ENCODE measurements around the gene FERMT1. TPM values are rescaled to one million over a fixed set of nuclear protein-coding genes. Genes with fewer than 3 reads are reported as not detected.

Gene FERMT1
- total and polyA plus RNA-seq, 2 donors (not counting 1 experiment from before 2014, with no cell fraction given) = not detected

GRCh38 chr20:6066582-6066981, 56.2 kb downstream of the FERMT1 start:
- POLR2A ChIA-PET = no interaction called here
- H3K4me1 ChIP-seq (ENCODE audit: control insufficient read depth in 2 of 2, insufficient read depth in 2 of 2, low read length in 2 of 2) = no peaks in the 10 kb centered on the region
- ATAC-seq (ENCODE audit: low read depth) (no peak), DNase-seq (no peak)
- TF ChIP-seq CTCF (IDR thresholded peaks at IDR 0.05) = no peak
- no peak for TF ChIP-seq EZH2 (IDR thresholded peaks at IDR 0.05; ENCODE audit: borderline replicate concordance, insufficient read depth, low read depth, low read length, poor library complexity, severe bottlenecking)
- no peaks in the 10 kb centered on the region for H3K79me2 ChIP-seq (ENCODE audit: control insufficient read depth, insufficient read depth, low read length)
- H2AFZ ChIP-seq (ENCODE audit: insufficient read depth, low read depth, low read length, poor library complexity, severe bottlenecking) = no peak overlapping the region
- H3K36me3 ChIP-seq (replicated peaks in 1 of 2; ENCODE audit: control extremely low read depth in 1 of 2, control insufficient read depth in 1 of 2, extremely low read depth in 1 of 2, insufficient read depth in 2 of 2, low read length in 1 of 2) = no peaks in the 10 kb centered on the region
- 79% methylated on average over 3 of the region's 3 CpGs for WGBS (ENCODE audit: insufficient coverage)
- H3K4me2 ChIP-seq (replicated peaks; ENCODE audit: low read depth, low read length, poor library complexity, severe bottlenecking) = no peak overlapping the region
- Mint-ChIP-seq H3K27ac (no peak overlapping the region), H3K9me3 (ENCODE audit: insufficient read depth) (no peaks in the 10 kb centered on the region), H3K4me3 (no peak overlapping the region), H3K4me1 (no peaks in the 10 kb centered on the region), H3K27me3 (peaks cover 18% of the 10 kb centered on the region)
- no peak overlapping the region for H3K4me3 ChIP-seq (ENCODE audit: control extremely low read depth in 1 of 5, extremely low read depth in 1 of 5, insufficient read depth in 1 of 5, low read depth in 2 of 5, low read length in 4 of 5)
- H3K27ac ChIP-seq (ENCODE audit: low read length in 2 of 2) = no peak overlapping the region
- no peaks in the 10 kb centered on the region for H3K9me3 ChIP-seq (ENCODE audit: control extremely low read depth in 1 of 3, control insufficient read depth in 2 of 3, insufficient read depth in 1 of 3, low read length in 2 of 3)
- H3K27me3 ChIP-seq (replicated peaks in 1 of 4; ENCODE audit: control extremely low read depth in 1 of 4, control insufficient read depth in 3 of 4, insufficient read depth in 4 of 4, low read length in 3 of 4) = no peaks in the 10 kb centered on the region
- H3K9ac ChIP-seq (ENCODE audit: low read length) = no peak overlapping the region
- no peaks in the 10 kb centered on the region for H4K20me1 ChIP-seq (ENCODE audit: control insufficient read depth, insufficient read depth, low read length, poor library complexity, severe bottlenecking)
- intact Hi-C loops (cut with micrococcal nuclease) = no loop called here
- CTCF ChIA-PET = interaction anchor here (1.2 kb wide), 1 partner anchor 537 kb away, joined by 3 read pairs; no protein-coding TSS in a partner anchor

- Mint-ChIP-seq H3K4me3 (no peak overlapping the region), H3K9me3 (ENCODE audit: insufficient read depth) (no peaks in the 10 kb centered on the region), H3K27ac (no peak overlapping the region), H3K27me3 (peaks cover 47% of the 10 kb centered on the region), H3K4me1 (no peaks in the 10 kb centered on the region)
- WGBS (ENCODE audit: insufficient coverage) = 67% methylated on average over 2 of the region's 2 CpGs
- no peak overlapping the region for H3K27ac ChIP-seq (ENCODE audit: low read length in 2 of 2)
- ATAC-seq (ENCODE audit: low read depth) = no peak
- no peak overlapping the region for H2AFZ ChIP-seq (ENCODE audit: insufficient read depth, low read depth, low read length, poor library complexity, severe bottlenecking)
- H4K20me1 ChIP-seq (ENCODE audit: control insufficient read depth, insufficient read depth, low read length, poor library complexity, severe bottlenecking) = no peaks in the 10 kb centered on the region
- no peaks in the 10 kb centered on the region for H3K36me3 ChIP-seq (replicated peaks in 1 of 2; ENCODE audit: control extremely low read depth in 1 of 2, control insufficient read depth in 1 of 2, extremely low read depth in 1 of 2, insufficient read depth in 2 of 2, low read length in 1 of 2)
- no peaks in the 10 kb centered on the region for H3K9me3 ChIP-seq (ENCODE audit: control extremely low read depth in 1 of 3, control insufficient read depth in 2 of 3, insufficient read depth in 1 of 3, low read length in 2 of 3)
- H3K79me2 ChIP-seq (ENCODE audit: control insufficient read depth, insufficient read depth, low read length) = no peaks in the 10 kb centered on the region
- no peak overlapping the region for H3K4me3 ChIP-seq (ENCODE audit: control extremely low read depth in 1 of 5, extremely low read depth in 1 of 5, insufficient read depth in 1 of 5, low read depth in 2 of 5, low read length in 4 of 5)
- ChIA-PET POLR2A (no interaction called here), CTCF (interaction anchor here (1.1 kb wide), 1 partner anchor 526 kb away, joined by 3 read pairs; no protein-coding TSS in a partner anchor)
- peaks cover 0 to 23% (median 0%) of the 10 kb centered on the region in 4 experiments for H3K27me3 ChIP-seq (replicated peaks in 1 of 4; ENCODE audit: control extremely low read depth in 1 of 4, control insufficient read depth in 3 of 4, insufficient read depth in 4 of 4, low read length in 3 of 4)
- no peaks in the 10 kb centered on the region for H3K4me1 ChIP-seq (ENCODE audit: control insufficient read depth in 2 of 2, insufficient read depth in 2 of 2, low read length in 2 of 2)
- intact Hi-C loops (cut with micrococcal nuclease) = no loop called here
- no peak overlapping the region for H3K9ac ChIP-seq (ENCODE audit: low read length)
- no peak overlapping the region for H3K4me2 ChIP-seq (replicated peaks; ENCODE audit: low read depth, low read length, poor library complexity, severe bottlenecking)
- TF ChIP-seq EZH2 (IDR thresholded peaks at IDR 0.05; ENCODE audit: borderline replicate concordance, insufficient read depth, low read depth, low read length, poor library complexity, severe bottlenecking) (no peak), CTCF (IDR thresholded peaks at IDR 0.05) (no peak)
- DNase-seq = no peak
These were observed 61.3 kb downstream of the FERMT1 start for GRCh38 chr20:6061544-6061943.

All from B cell (primary cell).